ENCODE data around the gene MRTFB. TPM values are rescaled to one million over a fixed set of nuclear protein-coding genes. Genes with fewer than 3 reads are reported as not detected.
A peak's percentile ranks its signal among the peaks of the same experiment; 100 is the strongest.

The MRTFB gene
- total and polyA plus RNA-seq, 9 donors, result 7.2 to 45.6 (median 36.6) TPM

DNA sequence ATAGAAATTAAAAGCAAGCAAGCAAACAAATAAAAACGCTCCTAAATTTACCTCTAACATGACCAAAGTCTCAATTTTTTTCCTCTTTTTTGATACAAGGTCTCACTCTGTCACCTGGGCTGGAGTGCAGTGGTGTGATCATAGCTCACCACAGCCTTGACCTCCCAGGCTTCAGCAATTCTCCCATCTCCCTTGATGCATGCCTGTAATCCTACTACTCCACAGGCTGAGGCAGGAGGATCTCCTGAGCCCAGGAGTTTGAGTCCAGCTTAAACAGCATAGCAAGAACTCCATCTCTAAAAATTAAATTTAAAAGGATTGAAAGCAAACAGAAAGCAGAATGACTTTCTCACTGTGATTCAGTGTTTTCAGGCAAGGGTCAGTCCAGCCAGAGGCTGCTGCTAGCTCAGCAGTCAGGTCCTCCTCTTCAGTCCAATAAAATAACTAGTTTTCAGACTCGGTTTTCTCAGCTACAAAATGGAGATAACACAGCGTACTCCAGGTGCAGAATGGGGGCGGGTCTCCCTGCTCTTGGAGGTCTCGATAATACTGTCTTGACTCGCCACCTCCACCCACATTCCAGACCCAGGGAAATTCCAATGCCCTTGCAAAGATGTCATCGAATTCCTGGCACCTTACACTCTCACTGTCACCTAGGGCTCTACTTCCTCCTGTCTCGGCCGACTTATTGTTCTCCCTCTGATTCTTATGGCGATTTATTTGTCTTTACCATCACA, 20.7 kb upstream of the MRTFB start:
- no peak for DNase-seq
- Histone ChIP-seq H3K4me1 (ENCODE audit: insufficient read depth) (peaks cover 5% of the 10 kb centered on the region), H3K27me3 (no peaks in the 10 kb centered on the region), H3K27ac (peak overlapping the region in 1 of 2 donors; percentile 10), H3K4me3 (no peak overlapping the region), H3K36me3 (no peaks in the 10 kb centered on the region), H3K9me3 (no peaks in the 10 kb centered on the region)
- 31 to 48% (median 40%) methylated on average over 10 of the region's 10 CpGs for WGBS, 3 donors
- TF ChIP-seq POLR2A (IDR thresholded peaks at IDR 0.05), result no peak
- TF ChIP-seq EP300 (IDR thresholded peaks at IDR 0.05), result no peak
- TF ChIP-seq, protein P1, sequence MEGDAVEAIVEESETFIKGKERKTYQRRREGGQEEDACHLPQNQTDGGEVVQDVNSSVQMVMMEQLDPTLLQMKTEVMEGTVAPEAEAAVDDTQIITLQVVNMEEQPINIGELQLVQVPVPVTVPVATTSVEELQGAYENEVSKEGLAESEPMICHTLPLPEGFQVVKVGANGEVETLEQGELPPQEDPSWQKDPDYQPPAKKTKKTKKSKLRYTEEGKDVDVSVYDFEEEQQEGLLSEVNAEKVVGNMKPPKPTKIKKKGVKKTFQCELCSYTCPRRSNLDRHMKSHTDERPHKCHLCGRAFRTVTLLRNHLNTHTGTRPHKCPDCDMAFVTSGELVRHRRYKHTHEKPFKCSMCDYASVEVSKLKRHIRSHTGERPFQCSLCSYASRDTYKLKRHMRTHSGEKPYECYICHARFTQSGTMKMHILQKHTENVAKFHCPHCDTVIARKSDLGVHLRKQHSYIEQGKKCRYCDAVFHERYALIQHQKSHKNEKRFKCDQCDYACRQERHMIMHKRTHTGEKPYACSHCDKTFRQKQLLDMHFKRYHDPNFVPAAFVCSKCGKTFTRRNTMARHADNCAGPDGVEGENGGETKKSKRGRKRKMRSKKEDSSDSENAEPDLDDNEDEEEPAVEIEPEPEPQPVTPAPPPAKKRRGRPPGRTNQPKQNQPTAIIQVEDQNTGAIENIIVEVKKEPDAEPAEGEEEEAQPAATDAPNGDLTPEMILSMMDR (IDR thresholded peaks at IDR 0.05), result no peak
- intact Hi-C loops (cut with DNase I), result no loop called here

DNA sequence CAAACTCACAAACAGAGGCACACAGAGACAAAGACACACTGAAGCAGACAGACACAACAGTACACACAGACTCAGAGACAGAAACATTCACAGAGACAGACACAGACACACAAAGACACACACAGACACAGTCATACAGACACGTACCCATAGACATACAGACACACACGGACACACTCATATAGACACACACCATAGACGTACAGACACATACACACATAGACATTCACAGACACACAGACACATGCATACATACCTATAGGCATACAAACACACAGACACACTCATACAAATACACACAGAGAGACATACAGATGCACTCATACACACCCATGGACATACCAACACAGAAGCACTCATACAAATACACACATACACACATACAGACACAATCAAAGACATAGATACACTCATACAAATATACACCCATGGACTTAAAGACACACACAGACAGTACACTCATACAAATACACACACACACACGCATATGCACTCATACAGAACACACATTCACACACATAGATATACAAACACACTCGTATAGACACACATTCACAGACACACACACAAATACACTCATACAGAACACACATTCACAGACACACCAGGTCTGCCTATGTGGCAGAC, 19.9 kb upstream of the MRTFB start:
- Histone ChIP-seq H3K36me3 (no peaks in the 10 kb centered on the region), H3K27ac (no peak overlapping the region), H3K9me3 (no peaks in the 10 kb centered on the region), H3K4me1 (ENCODE audit: insufficient read depth) (peaks cover 5% of the 10 kb centered on the region), H3K4me3 (no peak overlapping the region), H3K27me3 (no peaks in the 10 kb centered on the region)
- intact Hi-C loops (cut with DNase I), result no loop called here
- no peak for DNase-seq
- TF ChIP-seq, protein P1 (IDR thresholded peaks at IDR 0.05), result no peak
- TF ChIP-seq POLR2A (IDR thresholded peaks at IDR 0.05) (no peak), EP300 (IDR thresholded peaks at IDR 0.05) (no peak)
- 94 to 97% (median 96%) methylated on average over 5 of the region's 5 CpGs for WGBS, 3 donors

DNA sequence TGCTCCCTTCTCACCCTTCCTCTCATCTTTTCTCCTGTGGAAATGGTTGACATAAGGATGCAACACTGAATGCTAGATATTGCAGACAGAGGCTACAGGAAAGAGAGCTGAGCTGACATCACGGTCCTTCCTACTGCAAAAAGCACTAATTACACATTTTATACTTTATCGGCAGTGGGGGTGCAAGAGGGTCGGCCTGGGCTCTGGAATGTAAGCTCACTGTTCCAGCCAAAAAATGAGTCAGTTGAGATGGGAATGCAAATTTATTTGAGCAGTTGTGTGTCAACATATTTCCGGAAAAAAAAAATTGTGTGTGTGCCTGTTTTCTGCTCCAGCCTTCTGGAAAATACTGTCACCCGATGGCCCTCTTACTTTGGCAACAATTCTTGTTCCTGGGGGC, 14.1 kb upstream of the MRTFB start:
- WGBS, 3 donors, result 6 to 13% (median 10%) methylated on average over 5 of the region's 5 CpGs
- Histone ChIP-seq H3K9me3 (no peaks in the 10 kb centered on the region), H3K36me3 (no peaks in the 10 kb centered on the region), H3K4me3 (no peak overlapping the region), H3K27me3 (no peaks in the 10 kb centered on the region), H3K4me1 (ENCODE audit: insufficient read depth) (peaks cover 7% of the 10 kb centered on the region), H3K27ac (no peak overlapping the region)
- TF ChIP-seq, protein P1 (IDR thresholded peaks at IDR 0.05), result no peak
- TF ChIP-seq POLR2A (IDR thresholded peaks at IDR 0.05) (no peak), EP300 (IDR thresholded peaks at IDR 0.05) (no peak)
- intact Hi-C loops (cut with DNase I), result no loop called here
- DNase-seq, result peak in 1 of 5 donors; percentile 40

DNA sequence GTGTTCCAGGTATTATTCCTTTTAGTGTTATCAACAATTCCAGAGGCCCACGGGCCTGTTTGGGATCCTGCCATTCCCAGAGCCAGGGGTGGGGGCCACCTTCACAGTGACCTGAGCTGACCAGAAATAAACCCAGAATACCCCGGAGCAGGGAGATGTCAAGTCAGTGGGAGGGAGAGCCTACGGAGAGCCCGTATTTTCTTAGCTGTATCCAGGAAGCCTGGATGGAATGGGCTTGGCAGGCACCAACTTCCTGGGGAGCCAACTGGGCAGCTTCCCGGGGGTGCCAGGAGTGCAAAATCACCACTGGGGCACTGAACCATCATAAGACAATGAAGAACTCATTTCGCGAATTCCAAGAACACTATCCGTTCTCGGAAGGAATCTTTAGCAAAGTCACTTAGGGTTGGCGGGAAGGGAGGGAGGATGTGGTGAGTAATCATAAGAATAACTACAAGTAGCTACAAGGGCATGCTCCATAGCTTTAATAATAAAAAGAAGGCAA, 13.2 kb upstream of the MRTFB start:
- intact Hi-C loops (cut with DNase I), result no loop called here
- TF ChIP-seq, protein P1 (IDR thresholded peaks at IDR 0.05), result no peak
- peak; percentile 26 for TF ChIP-seq EP300 (IDR thresholded peaks at IDR 0.05)
- H3K36me3 ChIP-seq, result no peaks in the 10 kb centered on the region
- H3K27me3 ChIP-seq, result no peaks in the 10 kb centered on the region
- DNase-seq, result peak in 1 of 5 donors; percentile 26
- no peak overlapping the region for H3K4me3 ChIP-seq
- H3K9me3 ChIP-seq, result no peaks in the 10 kb centered on the region
- no peak overlapping the region for H3K27ac ChIP-seq
- 62 to 70% (median 62%) methylated on average over 10 of the region's 10 CpGs for WGBS, 3 donors
- peaks cover 7% of the 10 kb centered on the region for H3K4me1 ChIP-seq (ENCODE audit: insufficient read depth)
